GM12801 (cell line): ENCODE measurements around the gene BPIFB4.

ENCODE experiments used
- CTCF ChIP-seq: IDR thresholded peaks from one replicate; pipeline ENCODE4 v1.5.1; 2011; ENCODE audit warnings: control low read depth; ENCODE audit not compliant: insufficient read length; ENCODE audit errors: extremely low read depth

BPIFB4 gene

GRCh38 chr20:33081411-33082154, 2.1 kb downstream of the BPIFB4 start:
- TF ChIP-seq CTCF = no peak

- TF ChIP-seq CTCF = no peak
Measured at GRCh38 chr20:33082546-33082945, 3.1 kb downstream of the BPIFB4 start.

GRCh38 chr20:33083544-33084340, 4.3 kb downstream of the BPIFB4 start:
- no peak for TF ChIP-seq CTCF

GRCh38 chr20:33084722-33085121, 5.3 kb downstream of the BPIFB4 start:
- no peak for TF ChIP-seq CTCF

- no peak for TF ChIP-seq CTCF
Measured at GRCh38 chr20:33086052-33086722, 6.7 kb downstream of the BPIFB4 start.

GRCh38 chr20:33091147-33091546, 11.7 kb downstream of the BPIFB4 start:
- no peak for TF ChIP-seq CTCF

- no peak for TF ChIP-seq CTCF
Measured at GRCh38 chr20:33091693-33092092, 12.2 kb downstream of the BPIFB4 start.
